ENCODE data around the gene FADS6.

FADS6 gene

GRCh38 chr17:74862108-74862901, 31.1 kb downstream of the FADS6 start:
- Mint-ChIP-seq H3K4me1 (peaks cover 3% of the 10 kb centered on the region), H3K4me3 (peak overlapping the region; percentile 39), H3K9me3 (no peaks in the 10 kb centered on the region), H3K36me3 (peaks cover 2% of the 10 kb centered on the region), H3K27ac (no peak overlapping the region), H3K27me3 (peaks cover 14% of the 10 kb centered on the region)
- ATAC-seq (ENCODE audit: low read depth) = peak; percentile 64
- DNase-seq (ENCODE audit: low spot score in 2 of 2) = peak; percentile 69 to 83

- Mint-ChIP-seq H3K9me3 (no peaks in the 10 kb centered on the region), H3K27ac (no peak overlapping the region), H3K4me1 (peaks cover 5% of the 10 kb centered on the region), H3K27me3 (peaks cover 16% of the 10 kb centered on the region), H3K36me3 (peaks cover 2% of the 10 kb centered on the region), H3K4me3 (peak overlapping the region; percentile 39)
- ATAC-seq (ENCODE audit: low read depth) (no peak), DNase-seq (ENCODE audit: low spot score in 2 of 2) (no peak)
These were observed 31.7 kb downstream of the FADS6 start for GRCh38 chr17:74861662-74862107.

- Mint-ChIP-seq H3K4me3 (peak overlapping the region; percentile 64), H3K27ac (no peak overlapping the region), H3K36me3 (peaks cover 2% of the 10 kb centered on the region), H3K27me3 (peaks cover 19% of the 10 kb centered on the region), H3K4me1 (peaks cover 5% of the 10 kb centered on the region), H3K9me3 (no peaks in the 10 kb centered on the region)
- ATAC-seq (ENCODE audit: low read depth) (no peak), DNase-seq (ENCODE audit: low spot score in 2 of 2) (peak; percentile 21 to 41)
These were observed 32.4 kb downstream of the FADS6 start for GRCh38 chr17:74860872-74861661.

- H3K27me3 Mint-ChIP-seq = peaks cover 23% of the 10 kb centered on the region
- peaks cover 2% of the 10 kb centered on the region for H3K36me3 Mint-ChIP-seq
- ATAC-seq (ENCODE audit: low read depth) = peak; percentile 44
- DNase-seq (ENCODE audit: low spot score in 2 of 2) = peak; percentile 36 to 52
- no peaks in the 10 kb centered on the region for H3K9me3 Mint-ChIP-seq
- H3K4me1 Mint-ChIP-seq = peaks cover 5% of the 10 kb centered on the region
- H3K27ac Mint-ChIP-seq = no peak overlapping the region
- H3K4me3 Mint-ChIP-seq = peak overlapping the region; percentile 70
These were observed 33.1 kb downstream of the FADS6 start for GRCh38 chr17:74860229-74860871.

GRCh38 chr17:74859459-74860228, 33.8 kb downstream of the FADS6 start, which contains the start of gene GRIN2C:
Gene GRIN2C (minus strand): TSS chr17:74859885. CDS start chr17:74855092, 4,793 bp downstream.
- ATAC-seq (ENCODE audit: low read depth) (peak; percentile 44), DNase-seq (ENCODE audit: low spot score in 2 of 2) (peak; percentile 39 to 59)

GRCh38 chr17:74858672-74859458, 34.6 kb downstream of the FADS6 start:
- Mint-ChIP-seq H3K4me3 (peak overlapping the region; percentile 43), H3K4me1 (peaks cover 5% of the 10 kb centered on the region), H3K27me3 (peaks cover 36% of the 10 kb centered on the region), H3K9me3 (no peaks in the 10 kb centered on the region), H3K36me3 (peaks cover 2% of the 10 kb centered on the region), H3K27ac (no peak overlapping the region)
- ATAC-seq (ENCODE audit: low read depth) (no peak), DNase-seq (ENCODE audit: low spot score in 2 of 2) (no peak)

More at GRCh38 chr17:74859459-74860228, 33.8 kb downstream of the FADS6 start, which contains the start of gene GRIN2C:
- Mint-ChIP-seq H3K4me3 (peak within 1 kb of the TSS; percentile 70), H3K9me3 (no peaks in the 10 kb centered on the region), H3K27ac (no peak within 1 kb of the TSS), H3K36me3 (peaks cover 2% of the 10 kb centered on the region), H3K4me1 (peaks cover 5% of the 10 kb centered on the region), H3K27me3 (peaks cover 28% of the 10 kb centered on the region)

- H3K36me3 Mint-ChIP-seq = no peaks in the 10 kb centered on the region
- ATAC-seq (ENCODE audit: low read depth) (no peak), DNase-seq (ENCODE audit: low spot score in 2 of 2) (no peak)
- H3K4me3 Mint-ChIP-seq = no peak overlapping the region
- no peak overlapping the region for H3K27ac Mint-ChIP-seq
- H3K9me3 Mint-ChIP-seq = no peaks in the 10 kb centered on the region
- peaks cover 7% of the 10 kb centered on the region for H3K4me1 Mint-ChIP-seq
- peaks cover 39% of the 10 kb centered on the region for H3K27me3 Mint-ChIP-seq
These were observed 36.2 kb downstream of the FADS6 start for GRCh38 chr17:74857191-74857590.

GRCh38 chr17:74856112-74856511, 37.3 kb downstream of the FADS6 start:
- ATAC-seq (ENCODE audit: low read depth) = no peak
- peaks cover 5% of the 10 kb centered on the region for H3K4me1 Mint-ChIP-seq
- no peak for DNase-seq (ENCODE audit: low spot score in 2 of 2)
- no peak overlapping the region for H3K27ac Mint-ChIP-seq
- no peaks in the 10 kb centered on the region for H3K9me3 Mint-ChIP-seq
- peaks cover 37% of the 10 kb centered on the region for H3K27me3 Mint-ChIP-seq
- no peaks in the 10 kb centered on the region for H3K36me3 Mint-ChIP-seq
- H3K4me3 Mint-ChIP-seq = no peak overlapping the region

GRCh38 chr17:74855323-74855722, 38.1 kb downstream of the FADS6 start:
- no peaks in the 10 kb centered on the region for H3K36me3 Mint-ChIP-seq
- DNase-seq (ENCODE audit: low spot score in 2 of 2) = no peak
- H3K9me3 Mint-ChIP-seq = no peaks in the 10 kb centered on the region
- H3K4me3 Mint-ChIP-seq = no peak overlapping the region
- no peak overlapping the region for H3K27ac Mint-ChIP-seq
- no peak for ATAC-seq (ENCODE audit: low read depth)
- peaks cover 42% of the 10 kb centered on the region for H3K27me3 Mint-ChIP-seq
- peaks cover 5% of the 10 kb centered on the region for H3K4me1 Mint-ChIP-seq

GRCh38 chr17:74854792-74855191, 38.6 kb downstream of the FADS6 start:
- Mint-ChIP-seq H3K9me3 (no peaks in the 10 kb centered on the region), H3K27ac (no peak overlapping the region), H3K4me1 (peaks cover 5% of the 10 kb centered on the region), H3K4me3 (no peak overlapping the region), H3K27me3 (peaks cover 42% of the 10 kb centered on the region), H3K36me3 (no peaks in the 10 kb centered on the region)
- ATAC-seq (ENCODE audit: low read depth) (no peak), DNase-seq (ENCODE audit: low spot score in 2 of 2) (no peak)

- Mint-ChIP-seq H3K36me3 (no peaks in the 10 kb centered on the region), H3K4me1 (peaks cover 5% of the 10 kb centered on the region), H3K27ac (no peak overlapping the region), H3K27me3 (peaks cover 42% of the 10 kb centered on the region), H3K4me3 (no peak overlapping the region), H3K9me3 (no peaks in the 10 kb centered on the region)
- DNase-seq (ENCODE audit: low spot score in 2 of 2) (no peak), ATAC-seq (ENCODE audit: low read depth) (no peak)
These were observed 39.8 kb downstream of the FADS6 start for GRCh38 chr17:74853669-74854068.

GRCh38 chr17:74853048-74853397, 40.4 kb downstream of the FADS6 start:
- Mint-ChIP-seq H3K36me3 (no peaks in the 10 kb centered on the region), H3K27me3 (peaks cover 40% of the 10 kb centered on the region), H3K27ac (no peak overlapping the region), H3K9me3 (no peaks in the 10 kb centered on the region), H3K4me3 (no peak overlapping the region), H3K4me1 (peaks cover 5% of the 10 kb centered on the region)
- no peak for DNase-seq (ENCODE audit: low spot score in 2 of 2)
- no peak for ATAC-seq (ENCODE audit: low read depth)

Measured in memory B cell (primary cell).